HCT116 (cell line): ENCODE results near the gene CHI3L2. TPM values are rescaled to one million over a fixed set of nuclear protein-coding genes. Genes with fewer than 3 reads are reported as not detected.

ENCODE experiments used
- ATAC-seq: fragments of 200-7000 bp; cut with Tn5 transposase; 2 replicates; pipeline ENCODE4 v1.9.1; 2020; ENCODE audit warnings: mild to moderate bottlenecking, moderate library complexity
- BruUV-seq: library from RNA; stranded (reverse); fragments of 400-500 nt; replicated peaks from 2 replicates; lab custom pipeline; 2021; lab: Mats Ljungman, UMichigan
- CTCF ChIA-PET: fragments of 300-600 bp; sonication (Branson Sonifier 250); formaldehyde crosslinking; loops from one replicate; lab custom pipeline; 2021; ENCODE audit warnings: antibody characterized with exemption; lab: Charles Lee
- POLR2A ChIA-PET: fragments of 300-600, 350-600 bp; sonication (Branson Sonifier 250); formaldehyde crosslinking; loops from one replicate; lab custom pipeline; 2021; ENCODE audit warnings: antibody characterized with exemption; lab: Charles Lee
- RAD21 ChIA-PET, 2 experiments: fragments of 300-600 bp; sonication (Branson Sonifier 250); formaldehyde crosslinking; loops; one replicate each; lab custom pipeline; 2023; ENCODE audit warnings: low total read pairs in 2 of 2; ENCODE audit not compliant: uncharacterized antibody in 2 of 2, unreplicated experiment in 2 of 2, low non-redundant PET in 1 of 2; lab: Charles Lee
- DNase-seq: peaks from one replicate; pipeline ENCODE4 v3.0.0-alpha.2; 2010; ENCODE audit warnings: low read depth, low spot score
- H2AFZ ChIP-seq: fragments of 200-600 bp; shearing (Covaris generic), sonication (generic); 2 replicates; pipeline ENCODE4 v1.6.1; 2017; ENCODE audit warnings: low read depth, mixed run types, mixed read lengths, antibody characterized with exemption, low read length; ENCODE audit not compliant: poor library complexity, severe bottlenecking
- H3K27ac ChIP-seq: 2 replicates; pipeline ENCODE4 v1.5.1; 2012; ENCODE audit warnings: low read depth, low read length
- H3K27me3 ChIP-seq: fragments of 200-600 bp; sonication (generic); 2 replicates; pipeline ENCODE4 v1.6.1; 2016; ENCODE audit warnings: mixed run types, low read length, mixed read lengths; ENCODE audit not compliant: insufficient read depth
- H3K36me3 ChIP-seq, 2 experiments: fragments of 200-500 bp in 1 of 2; fragments of 200-600 bp in 1 of 2; sonication (Bioruptor generic) in 1 of 2; sonication (generic) in 1 of 2; 2 replicates each; pipeline versions ENCODE4 v1.5.1 to v1.6.1; 2014 to 2016; ENCODE audit warnings: low read length in 2 of 2, inconsistent platforms in 1 of 2, mixed read lengths in 1 of 2, mixed run types in 1 of 2; ENCODE audit not compliant: insufficient read depth in 2 of 2, control insufficient read depth in 1 of 2
- H3K4me1 ChIP-seq, 2 experiments: fragments of 200-600 bp in 1 of 2; sonication (generic) in 1 of 2; 2 replicates each; pipeline versions ENCODE4 v1.5.1 to v1.6.1; 2012 to 2017; ENCODE audit warnings: low read length in 2 of 2, inconsistent platforms in 1 of 2, mild to moderate bottlenecking in 1 of 2, mixed read lengths in 1 of 2, mixed run types in 1 of 2, moderate library complexity in 1 of 2; ENCODE audit not compliant: insufficient read depth in 2 of 2, control insufficient read depth in 1 of 2
- H3K4me2 ChIP-seq: fragments of 200-600 bp; sonication (generic); 2 replicates; pipeline ENCODE4 v1.6.1; 2017; ENCODE audit warnings: mixed run types, low read length, mixed read lengths
- H3K4me3 ChIP-seq, 2 experiments: fragments of 200-600 bp in 1 of 2; sonication (generic) in 1 of 2; replicated peaks in 1 of 2; 2 replicates each; pipeline ENCODE4 v1.5.1; 2011 to 2016; ENCODE audit warnings: low read length in 2 of 2, control low read depth in 1 of 2, low read depth in 1 of 2, mild to moderate bottlenecking in 1 of 2, mixed read lengths in 1 of 2, mixed run types in 1 of 2
- H3K79me2 ChIP-seq: fragments of 200-600 bp; sonication (generic); 2 replicates; pipeline ENCODE4 v1.6.1; 2017; ENCODE audit warnings: mild to moderate bottlenecking, mixed run types, low read length, moderate library complexity, mixed read lengths; ENCODE audit not compliant: insufficient read depth
- H3K9ac ChIP-seq: fragments of 200-600 bp; sonication (generic); 2 replicates; pipeline ENCODE4 v1.6.1; 2016; ENCODE audit warnings: low read length, mixed read lengths
- H3K9me2 ChIP-seq: fragments of 200-600 bp; sonication (generic), shearing (Covaris generic); 2 replicates; pipeline ENCODE4 v1.6.1; 2017; ENCODE audit warnings: mixed run types, mild to moderate bottlenecking, moderate library complexity; ENCODE audit not compliant: insufficient read depth
- H3K9me3 ChIP-seq, 2 experiments: fragments of 200-500 bp in 1 of 2; fragments of 200-600 bp in 1 of 2; sonication (Bioruptor generic) in 1 of 2; sonication (generic) in 1 of 2; 2 replicates each; pipeline ENCODE4 v1.6.1; 2014 to 2017; ENCODE audit warnings: low read length in 2 of 2, mixed read lengths in 2 of 2, inconsistent platforms in 1 of 2, low read depth in 1 of 2, mild to moderate bottlenecking in 1 of 2, mixed run types in 1 of 2, moderate library complexity in 1 of 2; ENCODE audit not compliant: control insufficient read depth in 1 of 2, insufficient read depth in 1 of 2
- H4K20me1 ChIP-seq: fragments of 200-600 bp; sonication (generic), shearing (Covaris generic); 2 replicates; pipeline ENCODE4 v1.6.1; 2017; ENCODE audit warnings: mixed run types, mild to moderate bottlenecking, moderate library complexity; ENCODE audit not compliant: insufficient read depth
- EGR1 ChIP-seq: IDR thresholded peaks from 2 replicates; pipeline ENCODE4 v1.6.1; 2012; ENCODE audit warnings: low read depth
- ELF1 ChIP-seq: IDR thresholded peaks from 2 replicates; pipeline ENCODE4 v1.6.1; 2012; ENCODE audit warnings: low read depth, borderline replicate concordance
- POLR2AphosphoS5 ChIP-seq: IDR thresholded peaks from 2 replicates; pipeline ENCODE4 v1.6.1; 2011; ENCODE audit warnings: mild to moderate bottlenecking, low read depth, low read length, moderate library complexity
- SP1 ChIP-seq: IDR thresholded peaks from 2 replicates; pipeline ENCODE4 v1.6.1; 2012; ENCODE audit warnings: low read depth
- TCF7L2 ChIP-seq: IDR thresholded peaks from 2 replicates; pipeline ENCODE4 v1.7.0; 2011; ENCODE audit warnings: borderline replicate concordance, inconsistent platforms; ENCODE audit not compliant: insufficient read depth, insufficient read length; ENCODE audit errors: extremely low read depth
- YY1 ChIP-seq: IDR thresholded peaks from 2 replicates; pipeline ENCODE4 v1.6.1; 2011; ENCODE audit warnings: low read length, low read depth, moderate library complexity, mild to moderate bottlenecking; ENCODE audit not compliant: insufficient replicate concordance; ENCODE audit errors: extremely low read depth
- ZFX ChIP-seq: fragments of 450-650 bp; IDR thresholded peaks from 2 replicates; pipeline ENCODE4 v1.6.1; 2017
- intact Hi-C: fragments of 100-400 bp; cut with micrococcal nuclease; formaldehyde crosslinking; loops from 2 replicates; pipeline ENCODE4 v1.10.0; 2022
- total RNA-seq: library from RNA; stranded (reverse); gene quantifications from one replicate; pipeline ENCODE4 v1.2.1, GENCODE V29; 2021; ENCODE audit not compliant: unreplicated experiment
- TF ChIP-seq, protein P1 (sequence below): IDR thresholded peaks from 2 replicates; pipeline ENCODE4 v1.6.1; 2012

The CHI3L2 gene
- total RNA-seq, 1 experiment from 2014 or later = not detected

- Histone ChIP-seq H3K36me3 (no peaks in the 10 kb centered on the region; a peak in 1 of 4 replicates), H3K9ac (peak overlapping the region; percentile 77), H3K4me1 (peaks cover 39 to 55% of the 10 kb centered on the region in 2 experiments), H2AFZ (no peak overlapping the region), H4K20me1 (no peaks in the 10 kb centered on the region), H3K27ac (peak overlapping the region; percentile 89), H3K79me2 (peaks cover 36% of the 10 kb centered on the region), H3K4me3 (peak overlapping the region; percentile 56 to 66), H3K9me3 (no peaks in the 10 kb centered on the region), H3K4me2 (peak overlapping the region; percentile 97), H3K27me3 (no peaks in the 10 kb centered on the region), H3K9me2 (no peaks in the 10 kb centered on the region)
- ChIA-PET POLR2A (no interaction called here), RAD21 (interaction anchor here in 1 of 2 experiments (0.9 kb wide), 1 partner anchor 19 kb away, joined by 3 read pairs; no protein-coding TSS in a partner anchor), CTCF (no interaction called here)
- peak; percentile 51 for DNase-seq
- intact Hi-C loops = no loop called here
- no TSS peak for BruUV-seq
- ATAC-seq = peak; percentile 70
- TF ChIP-seq EGR1 (peak; percentile 65), SP1 (no peak; the same call in 1 of the 2 replicates), POLR2AphosphoS5 (peak; percentile 81), ELF1 (no peak)
Measured at GRCh38 chr1:111203681-111204200, 23.8 kb upstream of the CHI3L2 start.

- ChIA-PET CTCF (no interaction called here), RAD21 (interaction anchor here in 1 of 2 experiments (0.9 kb wide), 1 partner anchor 18 kb away, joined by 3 read pairs; no protein-coding TSS in a partner anchor), POLR2A (no interaction called here)
- intact Hi-C loops = no loop called here
- peaks cover 36% of the 10 kb centered on the region for H3K79me2 ChIP-seq
- TF ChIP-seq EGR1 (no peak), TCF7L2 (peak; percentile 16), ZFX (peak; percentile 74), YY1 (peak; percentile 12)
- TF ChIP-seq, protein P1, sequence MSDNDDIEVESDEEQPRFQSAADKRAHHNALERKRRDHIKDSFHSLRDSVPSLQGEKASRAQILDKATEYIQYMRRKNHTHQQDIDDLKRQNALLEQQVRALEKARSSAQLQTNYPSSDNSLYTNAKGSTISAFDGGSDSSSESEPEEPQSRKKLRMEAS = peak; percentile 97
- H3K9ac ChIP-seq = peak overlapping the region; percentile 77
- no TSS peak for BruUV-seq
- H3K27me3 ChIP-seq = no peaks in the 10 kb centered on the region
- peak overlapping the region; percentile 56 to 66 for H3K4me3 ChIP-seq
- peaks cover 37 to 55% of the 10 kb centered on the region in 2 experiments for H3K4me1 ChIP-seq
- H3K9me2 ChIP-seq = no peaks in the 10 kb centered on the region
- ATAC-seq (peak; percentile 85), DNase-seq (peak; percentile 31)
- peak overlapping the region; percentile 89 for H3K27ac ChIP-seq
- H3K4me2 ChIP-seq = peak overlapping the region; percentile 97
- no peaks in the 10 kb centered on the region for H3K9me3 ChIP-seq
- no peaks in the 10 kb centered on the region for H4K20me1 ChIP-seq
- no peaks in the 10 kb centered on the region for H3K36me3 ChIP-seq
- H2AFZ ChIP-seq = no peak overlapping the region
Measured at GRCh38 chr1:111204201-111204982, 23.1 kb upstream of the CHI3L2 start.
